Osteocyte (in vitro differentiated cells): ENCODE results near the gene PITX1. TPM values are rescaled to one million over a fixed set of nuclear protein-coding genes. Genes with fewer than 3 reads are reported as not detected.

Experiments
- DNase-seq: peaks from one replicate; pipeline ENCODE4 v3.0.0; 2021; ENCODE audit warnings: mixed read lengths; ENCODE audit not compliant: unreplicated experiment; ENCODE audit errors: extremely low spot score
- H3K27ac Mint-ChIP-seq: one replicate; pipeline ENCODE4 v1.8.0; 2021; ENCODE audit warnings: mild to moderate bottlenecking, mixed read lengths; ENCODE audit not compliant: unreplicated experiment
- H3K27me3 Mint-ChIP-seq: one replicate; pipeline ENCODE4 v1.8.0; 2021; ENCODE audit warnings: mixed read lengths; ENCODE audit not compliant: unreplicated experiment
- H3K36me3 Mint-ChIP-seq: one replicate; pipeline ENCODE4 v1.8.0; 2021; ENCODE audit warnings: mixed read lengths; ENCODE audit not compliant: unreplicated experiment
- H3K4me1 Mint-ChIP-seq: one replicate; pipeline ENCODE4 v1.8.0; 2021; ENCODE audit warnings: mixed read lengths; ENCODE audit not compliant: unreplicated experiment
- H3K4me3 Mint-ChIP-seq: one replicate; pipeline ENCODE4 v1.8.0; 2021; ENCODE audit warnings: mild to moderate bottlenecking, moderate library complexity, mixed read lengths; ENCODE audit not compliant: unreplicated experiment
- H3K9me3 Mint-ChIP-seq: one replicate; pipeline ENCODE4 v1.8.0; 2021; ENCODE audit warnings: mixed read lengths; ENCODE audit not compliant: unreplicated experiment
- total RNA-seq: library from RNA; stranded (reverse); gene quantifications from 2 replicates; pipeline ENCODE4 v1.2.1, GENCODE V29; 2021
- TF ChIP-seq, protein P1 (sequence below): fragments of 200-600 bp; sonication (generic); IDR thresholded peaks from 2 replicates; pipeline ENCODE4 v1.5.0; 2021; ENCODE audit warnings: antibody characterized with exemption, mild to moderate bottlenecking, moderate library complexity

Gene PITX1
- total RNA-seq, 1 donor from 2014 or later, result 0.13 TPM

DNA sequence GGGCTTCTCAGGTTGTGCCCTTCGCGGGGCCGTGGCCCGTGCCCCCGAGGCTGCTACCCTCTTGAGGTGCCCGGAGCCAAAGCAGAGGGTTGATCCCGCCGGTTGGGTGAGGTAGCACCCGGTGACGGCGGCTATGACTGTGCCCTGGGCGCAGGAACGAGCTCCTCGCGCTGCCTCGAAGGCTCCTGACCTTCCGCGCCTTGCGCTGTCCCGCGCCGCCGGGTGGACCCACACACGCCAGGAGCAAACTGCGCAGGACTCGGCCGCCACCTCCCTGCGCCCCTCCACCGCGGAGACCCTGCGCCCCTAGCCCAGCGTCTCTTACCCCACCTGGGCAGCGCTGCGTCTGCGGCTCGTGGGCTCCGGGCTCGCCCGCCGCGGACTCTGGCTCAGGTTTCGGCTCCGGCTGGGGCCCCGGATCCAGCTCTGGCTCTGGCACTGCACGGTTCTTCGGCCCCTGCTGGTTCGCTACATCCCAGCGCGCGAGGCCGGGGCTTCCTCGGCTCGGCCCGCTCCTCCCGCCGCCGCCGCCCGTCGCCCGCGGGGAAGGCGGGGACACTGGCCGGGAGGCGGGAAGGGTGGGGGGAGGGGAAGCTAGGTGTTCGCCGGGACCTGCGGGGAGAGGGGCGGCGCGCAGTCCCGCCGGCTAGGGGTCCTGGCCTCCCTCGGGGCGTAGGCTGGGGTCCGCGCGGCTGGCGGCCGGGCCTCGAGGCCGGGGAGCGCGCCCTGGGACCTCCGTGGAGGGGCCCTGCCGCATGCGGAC is 5.4 kb upstream of the PITX1 start:
- Mint-ChIP-seq H3K36me3 (no peaks in the 10 kb centered on the region), H3K4me1 (peaks cover 5% of the 10 kb centered on the region), H3K27me3 (peaks cover 86% of the 10 kb centered on the region), H3K9me3 (no peaks in the 10 kb centered on the region), H3K4me3 (no peak overlapping the region), H3K27ac (no peak overlapping the region)
- TF ChIP-seq, protein P1, sequence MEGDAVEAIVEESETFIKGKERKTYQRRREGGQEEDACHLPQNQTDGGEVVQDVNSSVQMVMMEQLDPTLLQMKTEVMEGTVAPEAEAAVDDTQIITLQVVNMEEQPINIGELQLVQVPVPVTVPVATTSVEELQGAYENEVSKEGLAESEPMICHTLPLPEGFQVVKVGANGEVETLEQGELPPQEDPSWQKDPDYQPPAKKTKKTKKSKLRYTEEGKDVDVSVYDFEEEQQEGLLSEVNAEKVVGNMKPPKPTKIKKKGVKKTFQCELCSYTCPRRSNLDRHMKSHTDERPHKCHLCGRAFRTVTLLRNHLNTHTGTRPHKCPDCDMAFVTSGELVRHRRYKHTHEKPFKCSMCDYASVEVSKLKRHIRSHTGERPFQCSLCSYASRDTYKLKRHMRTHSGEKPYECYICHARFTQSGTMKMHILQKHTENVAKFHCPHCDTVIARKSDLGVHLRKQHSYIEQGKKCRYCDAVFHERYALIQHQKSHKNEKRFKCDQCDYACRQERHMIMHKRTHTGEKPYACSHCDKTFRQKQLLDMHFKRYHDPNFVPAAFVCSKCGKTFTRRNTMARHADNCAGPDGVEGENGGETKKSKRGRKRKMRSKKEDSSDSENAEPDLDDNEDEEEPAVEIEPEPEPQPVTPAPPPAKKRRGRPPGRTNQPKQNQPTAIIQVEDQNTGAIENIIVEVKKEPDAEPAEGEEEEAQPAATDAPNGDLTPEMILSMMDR, result no peak
- no peak for DNase-seq

DNA sequence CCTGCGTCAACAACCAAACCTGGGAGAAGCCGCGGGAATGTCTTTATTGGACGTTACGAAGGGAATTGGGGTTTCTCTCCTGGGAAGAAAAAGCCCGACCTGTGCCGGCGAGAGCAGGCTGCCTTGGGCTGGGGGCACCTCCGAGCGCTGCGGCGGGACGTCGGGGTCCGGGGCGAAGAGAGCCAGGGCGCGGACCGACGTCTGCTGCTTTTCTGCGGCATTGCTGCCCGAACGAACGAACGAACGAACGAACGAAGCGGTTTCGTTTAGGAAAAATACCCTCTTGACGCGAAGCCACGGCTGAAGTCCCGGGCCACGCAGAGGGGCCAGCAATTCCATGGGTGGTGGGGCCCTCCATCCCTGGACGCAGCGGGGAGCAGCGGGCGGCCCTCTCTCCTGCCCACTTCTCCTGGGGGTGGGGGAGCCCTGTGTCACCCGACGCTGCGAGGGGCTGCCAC is 4.8 kb upstream of the PITX1 start:
- Mint-ChIP-seq H3K4me1 (peaks cover 7% of the 10 kb centered on the region), H3K9me3 (no peaks in the 10 kb centered on the region), H3K27me3 (peaks cover 82% of the 10 kb centered on the region), H3K27ac (no peak overlapping the region), H3K36me3 (no peaks in the 10 kb centered on the region), H3K4me3 (no peak overlapping the region)
- no peak for DNase-seq
- TF ChIP-seq, protein P1, result no peak

DNA sequence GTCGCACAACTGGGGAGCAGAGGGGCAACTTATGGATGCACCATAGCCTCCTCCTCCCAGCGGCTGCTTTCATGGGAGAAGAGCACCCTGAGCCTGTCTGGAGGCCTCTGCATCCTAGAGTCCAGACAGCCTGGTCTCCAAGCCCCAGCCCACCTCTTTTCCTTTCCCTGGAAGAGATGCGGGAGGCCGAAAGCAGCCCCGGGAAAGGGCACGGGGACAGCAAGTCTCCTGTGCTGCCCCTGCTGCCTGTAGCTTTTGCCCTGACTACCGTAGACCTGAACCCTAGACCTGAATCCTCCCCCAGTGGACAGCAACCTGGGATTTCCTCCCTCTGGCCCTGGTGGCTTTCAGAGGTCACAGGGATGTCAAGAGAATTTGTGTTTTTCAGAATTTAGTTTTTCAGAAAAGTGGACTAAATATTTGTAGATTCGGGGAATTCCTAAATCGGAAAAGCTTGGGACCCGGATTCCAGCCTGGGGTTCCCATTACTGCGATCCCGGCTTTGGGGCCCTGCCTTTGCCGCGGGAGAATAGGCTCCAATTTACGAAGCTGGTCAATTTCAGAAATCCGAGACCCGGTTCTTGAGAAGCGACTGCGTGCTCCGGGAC is 4.3 kb upstream of the PITX1 start:
- Mint-ChIP-seq H3K9me3 (no peaks in the 10 kb centered on the region), H3K36me3 (no peaks in the 10 kb centered on the region), H3K27ac (no peak overlapping the region), H3K4me3 (no peak overlapping the region), H3K27me3 (peaks cover 78% of the 10 kb centered on the region), H3K4me1 (peaks cover 8% of the 10 kb centered on the region)
- DNase-seq, result no peak
- TF ChIP-seq, protein P1, result no peak

DNA sequence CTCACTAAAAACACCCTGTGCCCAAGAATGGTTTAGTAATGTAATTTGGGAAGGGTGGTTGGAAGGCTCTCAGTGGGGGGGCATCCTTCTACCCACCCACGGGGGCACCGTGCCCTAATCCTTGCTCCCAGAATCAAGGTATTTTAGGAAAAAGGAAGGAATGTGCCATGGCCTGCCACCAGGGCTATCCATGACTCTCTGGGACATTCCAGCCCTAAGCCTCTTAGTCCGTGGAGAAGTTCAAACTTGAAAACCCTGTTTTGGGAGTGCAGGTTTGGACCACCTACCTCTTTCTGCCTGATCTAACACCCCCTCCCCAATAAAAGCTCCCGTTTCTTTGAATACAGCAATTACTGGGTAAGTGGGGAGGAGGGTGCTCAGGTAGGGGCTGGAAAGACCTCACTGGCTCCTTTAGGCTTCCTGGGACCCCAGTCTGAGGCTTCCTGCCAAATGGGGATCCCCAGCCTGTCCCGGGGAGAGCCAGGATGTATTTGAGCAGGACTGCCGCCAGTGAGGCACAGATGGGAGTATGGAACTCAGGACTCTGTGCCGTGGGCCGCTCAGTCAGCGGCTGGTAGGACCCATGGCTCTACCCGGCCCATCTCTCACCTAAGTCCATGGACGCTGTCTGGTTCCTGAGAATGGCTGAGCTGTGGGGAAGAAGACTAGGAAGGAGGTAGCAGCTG is 3.6 kb upstream of the PITX1 start:
- Mint-ChIP-seq H3K4me1 (peaks cover 11% of the 10 kb centered on the region), H3K36me3 (no peaks in the 10 kb centered on the region), H3K4me3 (no peak overlapping the region), H3K27ac (no peak overlapping the region), H3K9me3 (no peaks in the 10 kb centered on the region), H3K27me3 (peaks cover 75% of the 10 kb centered on the region)
- TF ChIP-seq, protein P1, result no peak
- no peak for DNase-seq

DNA sequence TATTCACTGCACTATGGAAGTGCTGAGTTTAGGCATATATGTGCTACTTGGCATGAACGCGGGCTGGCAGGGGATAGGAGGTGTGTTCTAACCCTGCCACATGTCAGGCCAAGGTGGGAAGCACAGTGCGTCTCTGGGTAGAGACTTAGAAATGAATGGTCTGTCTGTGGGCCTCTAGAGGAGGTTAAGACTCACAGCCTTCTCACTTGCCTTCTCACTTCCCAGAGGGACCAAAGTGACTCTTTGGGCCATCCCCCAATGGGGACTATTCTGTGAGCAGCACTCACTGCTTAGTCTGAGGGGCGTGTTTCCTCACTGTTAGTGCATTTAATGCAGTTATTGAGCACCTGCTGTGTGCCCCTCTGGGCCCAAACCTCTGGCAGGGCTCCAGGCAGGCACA is 2.4 kb upstream of the PITX1 start:
- Mint-ChIP-seq H3K4me3 (no peak overlapping the region), H3K9me3 (no peaks in the 10 kb centered on the region), H3K27me3 (peaks cover 76% of the 10 kb centered on the region), H3K36me3 (no peaks in the 10 kb centered on the region), H3K4me1 (peaks cover 17% of the 10 kb centered on the region), H3K27ac (no peak overlapping the region)
- TF ChIP-seq, protein P1, result no peak
- DNase-seq, result no peak
